C4-2B (cell line): Measurements from ENCODE around the gene CDK15.

Source experiments
- H3K27ac ChIP-seq: fragments of 450-650 bp; 2 replicates; pipeline ENCODE4 v1.5.1; 2017
- CTCF ChIP-seq: fragments of 450-650 bp; conservative IDR thresholded peaks from 2 replicates; pipeline ENCODE4 v1.5.1; 2017; ENCODE audit warnings: mild to moderate bottlenecking
- ZFX ChIP-seq: fragments of 450-650 bp; IDR thresholded peaks from 2 replicates; pipeline ENCODE4 v1.6.1; 2017

CDK15 gene

DNA sequence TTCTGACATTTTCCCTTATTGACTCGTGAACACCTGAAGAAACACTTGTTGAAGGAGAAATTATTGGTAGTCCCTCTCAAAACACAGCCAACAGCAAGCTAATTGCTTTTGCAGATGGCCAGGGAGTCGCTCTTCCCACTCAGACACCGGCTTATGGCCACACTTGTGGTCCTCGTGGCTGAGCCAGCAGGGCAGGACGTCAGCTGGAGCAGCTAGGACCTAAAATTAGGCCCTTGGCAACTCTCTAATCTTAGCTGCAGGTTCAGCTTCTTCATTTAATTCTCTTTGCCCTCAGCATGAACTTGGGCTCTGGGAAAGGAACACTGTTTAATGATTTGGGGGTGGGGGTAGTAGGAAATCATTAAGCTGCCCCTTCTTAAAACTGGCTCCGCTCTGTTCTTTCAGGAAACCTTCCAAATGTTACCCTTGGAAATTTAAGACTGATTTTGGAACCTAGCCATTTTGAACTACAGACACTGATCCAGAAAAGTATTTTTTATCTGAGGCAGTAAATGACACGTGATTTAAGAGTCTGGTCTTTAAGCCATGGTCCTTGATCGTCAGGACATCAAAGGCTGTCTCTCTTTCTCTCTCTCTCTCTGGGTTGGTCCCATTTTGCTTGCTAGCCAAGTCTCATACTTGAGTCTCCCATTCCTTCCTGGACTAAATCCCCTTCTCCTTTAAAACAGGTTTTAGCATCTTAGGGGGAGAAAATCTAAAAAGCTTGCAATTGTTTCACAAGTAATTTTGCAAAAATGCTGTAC, 77.5 kb downstream of the CDK15 start:
- TF ChIP-seq ZFX (no peak), CTCF (no peak)
- H3K27ac ChIP-seq, result peak overlapping the region; percentile 9; the same call in 1 of the 2 replicates

- TF ChIP-seq ZFX, result no peak
- no peak for TF ChIP-seq CTCF
- no peak overlapping the region for H3K27ac ChIP-seq
These were observed 80.2 kb downstream of the CDK15 start for GRCh38 chr2:201886504-201886903.

DNA sequence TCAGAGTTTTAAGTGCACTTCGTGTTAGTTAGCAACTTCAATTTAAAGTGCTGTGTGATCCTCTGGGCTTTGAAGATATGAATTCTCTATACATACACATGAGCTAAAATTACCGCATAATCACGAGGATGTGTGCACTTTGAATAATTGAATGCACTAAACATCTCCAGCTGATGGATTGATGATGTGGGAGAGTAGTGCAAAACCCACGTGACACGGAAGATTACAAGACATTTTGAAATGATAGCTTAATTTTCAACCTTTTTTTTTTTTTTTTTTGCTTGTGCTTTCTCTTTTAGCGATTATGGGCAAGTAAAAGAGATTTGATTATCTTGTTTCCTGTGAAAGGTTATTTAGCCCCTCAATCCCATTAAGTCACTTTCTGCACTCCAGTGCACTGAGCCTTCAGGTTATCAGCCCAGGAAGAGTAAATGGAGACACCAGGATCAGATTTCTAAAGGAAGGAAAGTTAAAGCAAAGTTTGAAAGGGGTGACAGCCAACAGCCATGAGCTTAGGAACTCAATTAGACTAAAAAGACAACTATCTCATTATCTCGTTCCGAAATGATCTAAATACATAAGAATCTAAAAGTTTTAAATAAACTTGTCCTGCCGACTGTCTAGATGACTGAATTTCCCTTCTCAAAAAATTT, 81.6 kb downstream of the CDK15 start:
- H3K27ac ChIP-seq, result no peak overlapping the region
- TF ChIP-seq CTCF, result no peak
- no peak for TF ChIP-seq ZFX

GRCh38 chr2:201888426-201888800, 82.1 kb downstream of the CDK15 start:
- H3K27ac ChIP-seq, result no peak overlapping the region

DNA sequence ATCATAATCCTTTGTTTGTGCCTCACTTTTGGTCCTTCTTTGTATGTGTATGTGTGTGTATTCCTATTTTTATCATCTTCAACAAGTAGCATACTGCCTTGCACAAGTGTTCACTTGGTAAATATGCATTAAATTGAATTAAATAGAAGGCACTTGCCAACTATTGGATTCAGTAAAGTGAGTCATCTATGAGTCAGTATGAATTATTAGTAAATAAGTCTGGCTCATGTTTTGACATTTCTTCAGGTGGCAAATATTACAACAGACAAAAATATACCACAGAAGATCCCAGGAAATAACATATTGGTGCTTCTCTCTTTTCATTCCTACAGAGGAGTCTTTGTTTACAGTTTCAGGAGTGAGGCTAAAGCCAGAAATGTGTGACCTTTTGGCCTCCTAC, 84.1 kb downstream of the CDK15 start:
- H3K27ac ChIP-seq, result no peak overlapping the region
- TF ChIP-seq CTCF (no peak), ZFX (no peak)

More at GRCh38 chr2:201888426-201888800, 82.1 kb downstream of the CDK15 start:
- TF ChIP-seq ZFX (no peak), CTCF (no peak)

GRCh38 chr2:201891676-201892075, 85.3 kb downstream of the CDK15 start:
- TF ChIP-seq CTCF (no peak), ZFX (no peak)
- no peak overlapping the region for H3K27ac ChIP-seq

- H3K27ac ChIP-seq, result no peak overlapping the region
- TF ChIP-seq ZFX (no peak), CTCF (no peak)
These were observed 86.2 kb downstream of the CDK15 start for GRCh38 chr2:201892516-201892915.
